GM21825 (cell line): ENCODE data around the gene TREM1.

Experiments
- ATAC-seq: cut with Tn5 transposase; IDR thresholded peaks from one replicate; pipeline ENCODE4 v1.9.1; 2021; ENCODE audit warnings: mild to moderate bottlenecking, moderate library complexity; ENCODE audit not compliant: unreplicated experiment

The TREM1 gene

DNA sequence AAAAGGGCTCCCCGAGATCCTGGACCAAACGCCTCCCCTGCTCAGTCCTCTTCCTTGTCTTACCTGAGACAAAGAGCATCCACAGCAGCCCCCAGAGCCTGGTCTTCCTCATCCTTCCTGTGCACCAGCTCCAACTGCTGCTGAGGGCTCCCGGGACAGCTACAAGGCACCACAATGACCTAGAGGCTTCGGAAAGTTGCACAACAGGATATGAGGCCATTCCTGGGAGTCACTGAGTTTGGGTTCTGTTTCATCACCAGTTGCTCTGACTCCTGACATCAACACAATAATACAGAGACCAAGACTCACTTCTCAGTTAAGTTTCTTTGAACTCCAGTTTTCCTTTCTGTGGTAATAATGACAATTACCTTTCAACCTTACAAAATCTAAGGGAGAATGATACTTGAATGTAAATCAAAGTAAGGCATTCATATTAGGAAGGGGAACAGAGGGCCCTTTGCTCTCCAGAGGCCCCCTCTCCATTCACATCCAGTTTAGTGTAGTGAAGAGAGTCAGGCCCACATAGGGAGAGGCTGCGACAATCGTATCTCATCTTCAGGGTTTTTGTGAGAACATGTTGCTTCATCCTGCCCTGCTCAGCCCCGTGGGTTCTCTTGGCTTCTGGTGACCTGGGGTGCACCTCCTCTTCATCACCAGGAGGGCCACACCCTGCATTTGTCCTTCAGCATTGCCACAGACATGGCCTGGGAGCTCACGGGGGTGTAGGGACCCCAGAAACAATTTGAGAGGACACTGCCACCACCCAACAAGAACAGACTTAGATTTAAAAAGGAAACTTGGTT lies at the start of gene TREM1:
TSS of gene TREM1 (minus strand) at position 139 of the 803 bp plus-strand sequence. CDS start at position 112, 27 bp downstream.
- no peak for ATAC-seq

DNA sequence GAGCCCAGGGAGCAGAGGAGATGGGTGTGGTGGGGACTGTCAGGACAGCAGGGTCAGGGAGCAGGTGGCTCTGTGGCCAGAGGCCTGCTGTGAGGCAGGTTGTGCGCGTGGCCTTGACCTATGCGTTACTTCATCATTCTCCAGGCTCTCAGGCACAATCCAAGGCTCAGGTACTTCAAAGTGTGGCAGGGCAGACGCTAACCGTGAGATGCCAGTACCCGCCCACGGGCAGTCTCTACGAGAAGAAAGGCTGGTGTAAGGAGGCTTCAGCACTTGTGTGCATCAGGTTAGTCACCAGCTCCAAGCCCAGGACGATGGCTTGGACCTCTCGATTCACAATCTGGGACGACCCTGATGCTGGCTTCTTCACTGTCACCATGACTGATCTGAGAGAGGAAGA lies 49.5 kb upstream of the TREM1 start:
- no peak for ATAC-seq

DNA sequence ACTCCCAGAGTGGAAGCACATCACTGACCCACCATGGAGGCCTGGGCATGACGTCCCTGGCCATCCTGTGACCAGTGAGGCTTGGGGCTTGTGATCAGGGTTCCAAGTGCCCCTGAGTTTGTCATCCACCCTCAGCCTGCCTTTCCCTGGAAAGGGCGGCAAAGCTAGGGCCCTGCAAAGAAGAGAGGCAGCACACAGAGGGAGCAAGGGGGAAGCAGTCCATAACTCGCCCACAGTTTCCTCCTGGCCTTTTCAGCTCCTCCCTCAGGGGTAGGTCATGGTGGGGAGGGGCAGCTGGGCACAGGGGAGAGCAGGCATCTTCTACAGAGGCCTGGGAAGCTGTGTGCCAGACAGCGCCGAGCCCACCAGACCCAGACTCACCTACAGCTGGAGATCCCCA lies 48.8 kb upstream of the TREM1 start, which contains the start of gene NCR2:
TSS of gene NCR2 (plus strand) at position 313 of the 400 bp plus-strand sequence. CDS start 269 bp downstream, outside the sequence.
- no peak for ATAC-seq

DNA sequence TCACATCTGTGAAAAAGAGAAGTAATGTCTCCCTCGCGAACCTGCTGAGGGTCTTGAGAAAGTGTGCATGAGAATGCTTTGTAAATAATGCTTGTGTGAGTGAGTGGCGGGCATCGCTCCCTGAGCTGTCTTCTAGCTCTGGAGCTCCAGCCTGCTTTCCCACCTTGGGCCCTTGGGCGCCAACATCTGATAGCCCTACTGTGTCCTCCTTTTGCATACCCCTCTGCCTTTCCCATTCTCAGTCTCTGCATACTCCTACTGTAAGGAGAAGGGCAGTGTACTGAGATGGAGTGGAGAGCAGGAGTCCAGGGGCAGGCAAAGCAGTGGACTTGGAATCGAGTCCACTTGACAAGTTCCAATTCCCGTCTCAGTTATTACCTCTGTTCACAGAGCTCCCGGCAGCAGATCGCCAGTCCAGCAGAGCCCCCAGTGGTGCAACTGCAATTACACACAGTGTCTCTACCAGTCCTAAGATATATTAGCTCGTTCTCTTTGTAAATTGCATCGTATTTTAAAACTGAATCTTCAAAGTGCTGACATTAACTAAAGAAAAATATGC lies 48.1 kb upstream of the TREM1 start:
- ATAC-seq, result no peak

DNA sequence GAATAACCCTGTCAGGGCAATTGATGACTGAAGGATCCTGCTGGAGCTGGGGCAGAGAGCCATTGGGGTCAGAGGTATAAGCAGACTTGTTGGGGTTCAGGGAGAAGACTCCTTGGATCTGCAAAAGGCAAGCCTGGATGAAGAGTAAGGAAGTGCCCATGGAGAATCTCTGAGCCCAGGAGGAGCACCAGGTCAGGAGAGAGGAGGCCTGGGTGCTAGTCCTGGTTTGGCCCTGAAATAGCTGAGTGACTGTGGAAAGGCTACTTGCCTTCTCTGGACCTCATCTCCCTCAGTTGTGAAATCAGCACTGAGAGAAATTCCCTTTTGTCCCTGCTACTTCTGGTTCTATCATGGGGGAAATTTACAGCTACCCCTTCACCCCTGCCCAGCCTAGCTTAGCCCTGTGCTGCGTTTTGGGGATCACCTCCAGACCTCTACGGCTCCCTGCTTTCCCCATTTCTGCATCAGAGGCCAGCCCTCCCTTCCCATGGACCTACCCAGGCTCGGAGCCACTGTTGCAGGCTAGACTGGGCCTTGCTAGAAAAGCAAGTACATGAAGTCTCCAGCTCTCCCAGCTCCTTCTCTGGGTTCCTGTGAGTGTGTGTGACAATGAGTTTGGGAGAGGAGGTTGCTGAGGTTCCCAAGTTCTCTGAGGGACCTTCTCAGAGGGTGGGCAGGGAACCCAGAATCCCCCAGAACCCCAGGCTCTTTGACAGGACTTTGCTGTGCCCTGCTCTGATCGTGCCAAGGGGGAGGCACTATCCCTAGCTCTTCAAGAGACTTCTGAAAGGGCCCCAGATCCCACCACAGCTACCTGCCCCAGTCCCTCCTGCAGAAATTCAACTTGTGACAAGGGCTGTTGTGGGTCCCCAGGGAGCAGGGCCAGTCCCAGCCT lies 46.6 kb upstream of the TREM1 start:
- no peak for ATAC-seq

DNA sequence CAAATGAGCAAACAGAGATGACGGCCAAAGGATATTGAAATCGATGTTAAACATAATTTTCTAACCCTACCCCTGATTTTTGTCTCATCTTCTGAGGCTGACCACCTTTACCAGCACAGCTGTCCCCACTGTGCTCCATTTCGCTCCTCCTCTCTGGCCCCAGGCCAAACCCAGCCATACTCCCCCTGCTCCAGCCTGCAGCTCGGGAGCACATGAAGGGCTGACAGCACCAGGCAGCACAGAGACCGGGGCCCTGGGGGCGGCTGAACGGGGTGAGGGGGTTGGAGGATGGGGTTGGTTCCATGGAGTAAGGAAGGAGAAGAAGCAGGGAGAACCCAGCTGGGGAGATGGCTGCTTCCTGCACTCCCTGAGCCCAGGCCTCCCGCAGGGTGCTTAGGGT lies 45.8 kb upstream of the TREM1 start:
- no peak for ATAC-seq

DNA sequence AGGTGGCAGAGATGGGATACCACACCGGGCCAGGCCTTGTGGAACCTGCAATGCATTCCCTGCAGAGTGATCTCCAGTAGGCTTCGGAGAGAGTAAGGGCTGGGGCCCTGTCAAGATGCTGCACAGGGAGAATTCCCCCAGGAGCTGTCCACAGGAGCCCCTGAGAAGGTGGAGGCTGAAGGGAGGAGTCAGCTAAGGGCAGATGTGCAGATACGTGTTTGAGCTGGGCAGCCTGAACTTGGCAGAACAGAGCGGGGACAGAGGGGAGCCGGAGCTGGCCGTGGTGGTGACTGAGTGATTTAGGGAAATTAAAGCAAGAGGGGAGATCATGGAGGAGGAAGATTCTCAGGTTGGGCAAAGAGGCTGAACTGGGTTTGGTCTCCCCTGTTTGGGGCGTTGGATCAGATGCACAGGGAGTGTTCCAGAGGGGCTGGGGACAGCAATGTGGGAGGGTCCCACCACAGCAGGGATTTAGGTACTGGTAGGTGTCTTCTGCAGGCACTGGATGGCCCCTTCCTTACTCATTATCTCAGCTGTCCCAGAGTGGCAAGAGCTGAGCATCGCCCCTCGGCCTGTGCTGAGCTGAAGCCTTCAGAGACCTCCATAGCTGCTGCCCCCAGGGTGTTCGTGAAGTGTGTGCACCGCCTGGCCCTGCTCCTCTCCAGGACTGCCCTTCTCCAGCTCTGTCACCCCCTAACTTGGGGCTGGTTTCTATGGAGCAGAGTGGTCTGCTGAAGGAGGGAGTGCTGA lies 45.1 kb upstream of the TREM1 start:
- no peak for ATAC-seq

DNA sequence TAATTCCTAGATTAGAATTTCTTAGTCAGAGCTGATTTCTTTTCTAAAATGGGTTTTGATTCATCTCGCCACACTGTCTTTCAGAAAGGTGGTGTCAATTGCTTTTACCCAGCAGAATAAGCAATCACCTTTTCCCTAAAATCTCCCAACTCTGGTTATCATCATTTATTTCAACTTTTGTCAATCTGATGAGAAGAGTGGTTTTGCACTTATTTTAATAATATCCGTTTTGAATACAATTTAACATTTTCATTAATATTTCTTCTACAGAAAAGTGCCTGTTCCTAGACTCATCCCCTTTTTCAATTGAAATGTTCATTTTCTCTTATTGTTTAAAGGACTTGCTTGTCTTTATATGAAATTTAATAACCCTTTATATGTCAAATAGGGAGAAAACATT lies 40.7 kb upstream of the TREM1 start:
- no peak for ATAC-seq

DNA sequence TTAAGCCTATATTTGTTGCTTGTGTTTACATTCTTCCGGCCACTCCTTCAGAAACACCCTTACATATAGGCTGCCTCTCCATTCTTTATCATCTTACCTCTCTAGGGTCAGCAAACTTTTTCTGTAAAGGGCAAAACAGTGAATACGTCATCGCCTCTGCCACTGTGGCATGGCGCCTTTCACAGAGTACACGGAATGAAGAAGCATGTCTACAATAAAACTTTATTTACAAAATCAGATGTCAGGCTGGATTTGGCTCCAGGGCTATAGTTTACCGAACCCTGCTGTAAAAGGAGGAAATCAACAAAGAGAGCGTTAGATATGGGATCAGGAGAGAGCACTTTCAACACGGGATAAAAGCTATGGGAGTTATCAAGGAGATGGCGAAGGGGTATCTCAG lies 39.6 kb upstream of the TREM1 start:
- no peak for ATAC-seq

DNA sequence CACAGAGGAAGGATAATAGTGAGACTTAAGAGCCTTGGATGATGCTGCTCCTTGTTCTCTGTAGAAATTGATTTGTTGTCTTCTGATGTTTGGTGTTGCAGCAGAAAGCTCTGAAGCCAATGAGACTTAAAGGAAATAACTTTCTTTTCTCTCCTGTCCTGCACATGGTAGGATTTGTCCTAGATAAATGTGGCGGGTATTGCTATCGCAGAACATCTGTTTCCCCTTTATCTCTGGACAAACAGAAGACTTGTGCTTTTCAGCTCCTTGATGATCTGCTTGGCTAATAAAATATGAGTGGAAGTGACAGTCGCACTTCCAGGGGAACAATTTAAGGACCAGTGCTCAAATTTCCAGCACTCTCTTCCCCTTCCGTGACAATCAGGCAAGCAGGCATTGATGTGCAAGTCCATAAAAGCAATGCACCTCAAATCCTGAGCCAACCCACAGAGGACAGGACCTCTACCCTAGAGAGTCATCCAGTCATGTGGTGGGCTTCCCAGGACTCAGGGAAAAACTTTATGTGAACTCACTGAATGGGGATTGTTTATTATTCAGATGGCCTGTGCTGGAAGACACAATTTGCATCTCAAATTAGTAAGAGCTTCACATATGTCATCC lies 39.1 kb upstream of the TREM1 start:
- no peak for ATAC-seq

DNA sequence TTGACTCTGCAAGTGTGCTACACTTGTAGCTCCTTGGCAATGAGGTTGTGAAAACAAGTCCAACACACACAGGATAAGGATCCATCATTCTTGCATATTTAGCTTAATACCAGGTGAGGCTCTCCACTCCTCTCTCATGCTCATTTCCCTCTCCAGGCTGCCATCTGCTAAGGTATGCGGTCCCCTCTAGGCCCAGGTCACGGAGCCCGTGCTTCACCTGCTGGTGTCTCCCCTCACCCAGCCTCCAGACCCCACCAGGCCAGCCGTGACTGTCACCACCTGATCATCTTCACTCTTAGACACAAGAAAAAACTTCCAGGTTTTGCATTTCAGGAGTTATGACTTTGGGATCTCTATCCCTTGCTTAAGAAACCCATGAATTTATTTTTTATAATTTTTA lies 34.7 kb upstream of the TREM1 start:
- no peak for ATAC-seq

DNA sequence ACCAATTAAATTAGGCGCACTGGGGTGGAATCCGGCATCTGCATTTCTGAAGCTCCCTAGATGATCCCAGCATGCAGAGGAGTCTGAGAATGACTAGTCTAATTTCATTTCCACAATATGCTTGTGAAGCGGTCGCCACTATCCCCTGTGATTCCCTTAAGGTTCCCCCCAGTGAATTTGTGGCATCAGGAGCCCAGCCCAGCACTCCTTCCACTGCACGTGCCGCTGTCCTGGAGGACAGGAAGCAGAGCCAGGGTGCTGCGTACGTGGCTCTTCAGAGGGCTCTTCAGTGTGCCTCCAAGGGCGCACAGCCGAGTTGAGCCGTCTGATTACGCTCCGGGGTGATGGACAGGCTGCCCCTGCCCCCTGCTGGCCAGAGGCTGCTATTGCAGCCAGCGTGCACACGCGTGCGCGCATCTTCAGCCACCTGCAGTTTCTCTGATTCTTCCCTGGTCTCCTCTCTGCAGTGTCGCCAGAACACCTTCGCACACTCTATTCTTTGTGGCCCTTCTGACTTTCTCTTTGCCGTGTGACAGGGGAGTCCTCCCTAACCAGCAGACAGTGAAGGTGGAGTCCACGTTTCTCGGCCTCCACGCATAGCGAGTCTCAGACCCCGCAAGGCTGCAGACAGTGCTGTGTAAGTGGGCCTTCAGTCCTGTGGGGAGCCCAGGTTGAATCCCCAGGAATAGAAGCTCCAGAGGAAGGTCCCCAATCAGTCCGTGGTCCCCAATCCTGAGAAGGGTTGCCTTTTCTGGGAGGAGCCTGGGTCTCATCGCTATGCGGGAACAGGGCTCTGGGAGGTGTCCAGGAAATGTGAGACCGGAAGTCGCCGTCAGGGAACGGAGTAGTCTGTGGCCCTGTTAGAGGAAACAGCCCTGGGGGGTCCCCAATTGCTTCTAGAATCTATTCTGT lies 32.4 kb upstream of the TREM1 start:
- ATAC-seq, result peak; percentile 78

DNA sequence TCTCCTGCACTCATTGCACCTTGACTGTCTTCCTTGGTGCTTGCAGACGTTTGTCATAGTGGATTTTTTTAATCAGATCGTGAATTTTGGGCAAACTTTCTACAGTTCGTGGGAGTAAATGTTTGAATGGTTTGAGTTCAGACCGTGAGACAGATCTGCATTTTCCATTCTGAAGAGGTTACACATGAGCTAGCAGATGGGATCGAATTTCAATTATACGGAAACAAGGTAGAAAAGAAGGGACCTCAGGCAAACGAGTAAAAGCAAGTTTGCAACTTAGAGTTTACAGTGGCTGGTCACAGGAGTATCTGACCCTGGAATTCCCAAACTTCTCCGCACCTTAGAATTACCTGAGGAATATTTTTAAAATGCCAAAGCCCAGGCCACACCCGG lies 31.8 kb upstream of the TREM1 start:
- ATAC-seq, result no peak

DNA sequence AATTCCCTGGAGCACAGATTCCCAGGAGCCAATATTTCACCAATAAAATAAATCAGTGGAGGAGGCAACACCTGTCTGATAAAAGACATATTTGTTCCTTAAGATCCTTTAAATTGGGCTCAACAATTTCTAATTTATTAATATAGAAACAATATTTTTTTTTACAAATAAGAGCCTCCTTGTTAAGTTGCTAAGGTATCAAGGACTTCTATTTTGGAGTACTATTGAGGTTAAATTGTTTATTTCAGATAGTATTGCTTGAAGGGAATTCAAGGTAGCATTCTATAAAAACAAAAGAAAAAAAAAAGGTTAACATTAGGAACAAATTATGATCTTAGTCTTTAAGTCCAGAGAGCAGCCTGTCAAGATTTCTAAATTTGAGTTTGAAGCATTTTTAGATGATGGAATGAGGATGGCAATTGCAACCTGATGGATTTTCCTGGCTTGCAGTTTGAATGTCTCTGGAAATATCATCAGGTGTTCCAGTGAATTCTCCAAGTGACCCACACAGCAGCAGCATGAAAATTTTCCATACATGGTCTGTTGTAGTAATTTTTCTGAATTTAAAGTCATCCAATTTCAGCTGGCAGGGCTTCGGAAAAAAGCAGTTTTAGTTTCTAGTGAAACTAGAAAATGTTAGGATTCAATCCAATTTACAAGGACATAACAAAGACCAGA lies 29.6 kb upstream of the TREM1 start:
- no peak for ATAC-seq

DNA sequence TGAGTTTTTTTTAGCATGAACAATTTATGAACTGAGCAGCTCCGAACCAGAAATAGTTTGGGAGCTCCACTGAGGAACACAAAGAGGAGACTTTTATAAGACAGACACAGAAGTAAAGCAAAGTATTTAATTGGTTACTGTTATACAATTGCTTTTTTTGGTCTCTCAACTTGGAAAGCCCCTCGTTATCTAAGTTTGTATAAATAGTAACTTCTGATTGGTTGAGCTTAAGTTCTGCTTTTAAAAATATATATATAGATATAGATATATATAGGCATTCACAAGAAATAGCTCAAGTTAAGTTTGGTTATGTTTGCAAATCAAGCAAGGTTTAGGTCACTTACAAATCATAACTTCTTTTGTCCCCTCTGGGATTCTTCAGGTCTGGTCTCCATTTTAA lies 28.7 kb upstream of the TREM1 start:
- ATAC-seq, result no peak

DNA sequence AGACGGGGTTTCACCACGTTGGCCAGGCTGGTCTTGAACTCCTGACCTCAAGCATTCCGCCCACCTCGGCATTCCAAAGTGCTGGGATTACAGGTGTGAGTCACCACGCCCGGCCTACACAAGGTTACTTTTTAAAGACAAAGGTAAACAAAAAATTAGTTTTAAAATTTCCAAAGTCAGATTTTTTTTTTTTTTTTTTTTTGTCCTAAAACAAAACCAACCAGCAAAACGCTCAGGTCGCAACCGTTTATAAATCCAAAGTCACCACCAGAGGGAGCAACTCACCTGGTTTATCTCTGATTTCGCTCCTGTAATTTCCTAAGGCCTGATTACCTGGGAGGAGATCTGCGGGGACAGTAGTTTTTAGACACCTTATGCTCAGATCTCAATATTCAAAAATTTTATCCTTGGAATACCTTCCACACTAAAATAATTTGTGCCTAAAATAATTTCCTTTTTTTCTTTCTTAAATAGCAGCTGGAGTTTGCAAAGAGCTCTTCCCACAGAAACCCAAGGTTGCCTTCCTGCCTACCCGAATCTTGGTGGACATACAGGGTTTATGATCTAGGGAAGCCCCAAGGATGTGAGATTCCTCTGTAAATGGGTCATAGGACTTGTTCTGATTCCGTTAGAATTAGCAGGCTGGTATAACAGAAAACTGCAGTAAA lies 19.8 kb upstream of the TREM1 start:
- no peak for ATAC-seq

DNA sequence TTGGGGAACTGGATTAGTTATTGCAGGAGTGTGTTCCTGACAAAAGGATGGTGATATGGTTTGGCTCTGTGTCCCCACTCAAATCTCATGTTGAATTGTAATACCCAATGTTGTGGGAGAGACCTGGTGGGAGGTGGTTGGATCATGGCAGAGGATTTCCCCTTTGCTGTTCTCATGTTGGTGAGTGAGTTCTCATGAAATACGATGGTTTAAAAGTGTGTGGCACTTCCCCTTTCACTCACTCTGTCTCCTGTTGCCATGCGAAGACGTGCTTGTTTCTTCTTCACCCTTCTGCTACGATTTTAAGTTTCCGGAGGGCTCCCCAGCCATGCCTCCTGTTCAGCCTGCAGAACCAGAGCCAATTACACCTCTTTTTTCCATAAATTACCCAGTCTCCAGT lies 16.2 kb upstream of the TREM1 start:
- ATAC-seq, result no peak

DNA sequence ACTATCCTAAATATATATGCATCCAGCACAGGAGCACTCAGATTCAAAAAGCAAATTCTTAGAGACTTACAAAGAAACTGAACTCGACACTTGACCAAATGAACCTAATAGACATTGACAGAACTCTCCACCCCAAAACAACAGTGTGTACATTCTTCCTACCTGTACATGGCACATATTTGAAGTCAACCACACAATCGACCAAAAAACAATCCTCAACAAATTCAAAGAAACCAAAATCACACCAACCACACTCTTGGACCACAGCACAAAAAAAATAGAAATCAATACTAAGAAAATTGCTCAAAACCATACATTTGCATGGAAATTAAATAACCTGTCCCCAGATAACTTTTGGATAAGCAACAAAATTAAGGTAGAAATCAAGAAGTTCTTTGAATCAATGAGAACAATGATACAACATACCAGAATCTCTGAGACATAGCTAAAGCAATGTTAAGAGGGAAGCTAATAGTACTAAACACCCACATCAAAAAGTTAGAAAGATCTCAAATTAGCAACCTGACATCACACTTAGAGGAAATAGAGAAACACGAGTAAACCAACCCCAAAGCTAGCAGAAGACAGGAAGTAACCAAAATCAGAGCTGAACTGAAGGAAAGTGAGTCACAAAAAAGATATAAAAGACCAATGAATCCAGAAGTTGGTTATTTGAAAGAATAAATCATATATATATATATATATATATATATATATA lies 12.5 kb upstream of the TREM1 start:
- no peak for ATAC-seq
